EH (cell line): ENCODE data around the gene TMEM223.
"Not testable (repeated sequence)": the region's sequence is repeated elsewhere in the genome, so short reads cannot be mapped to it uniquely, and the experiment has no call there.

Source experiments
- DNase-seq: peaks from one replicate; pipeline ENCODE4 v3.0.0-alpha.2; 2015; ENCODE audit warnings: low read depth

The TMEM223 gene

GRCh38 chr11:62752994-62753735 lies 38.6 kb downstream of the TMEM223 start:
- no peak for DNase-seq

- no peak for DNase-seq
These were observed 39.5 kb downstream of the TMEM223 start for GRCh38 chr11:62752177-62752785.

GRCh38 chr11:62749931-62750330 lies 41.9 kb downstream of the TMEM223 start:
- DNase-seq, result not testable (repeated sequence)

DNA sequence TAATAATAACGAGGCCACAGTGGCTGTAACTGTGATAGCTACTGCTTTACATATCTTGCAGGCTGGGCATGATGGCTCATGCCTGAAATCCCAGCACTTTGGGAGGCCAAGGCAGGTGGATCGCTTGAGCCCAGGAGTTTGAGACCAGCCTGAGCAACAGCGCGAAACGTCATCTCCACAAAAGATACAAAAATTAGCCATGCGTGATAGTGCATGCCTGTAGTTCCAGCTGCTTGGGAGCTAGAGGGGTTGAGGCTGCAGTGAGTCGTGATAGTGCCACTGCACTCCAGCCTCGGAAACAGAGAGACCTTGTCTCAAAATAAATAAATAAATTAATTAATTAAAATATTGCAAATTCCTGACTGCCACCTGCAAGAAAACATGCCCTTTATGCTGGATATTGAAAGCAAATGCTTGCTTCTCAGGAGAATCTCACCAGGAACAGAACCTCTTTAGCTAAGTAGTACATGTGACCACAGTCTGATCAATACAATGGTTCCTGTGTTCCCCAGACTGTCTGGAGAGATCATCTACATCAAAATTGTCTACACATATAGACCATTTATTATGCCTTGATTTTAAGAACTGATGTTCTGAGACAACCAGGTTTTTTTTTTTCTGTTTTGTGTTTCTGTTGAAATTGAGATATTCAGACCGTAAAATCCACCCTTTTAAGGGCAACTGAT lies 44.2 kb downstream of the TMEM223 start:
- no peak for DNase-seq
